Lower lobe of right lung (tissue), 2 donors: ENCODE results near the gene HHLA2. TPM values are rescaled to one million over a fixed set of nuclear protein-coding genes. Genes with fewer than 3 reads are reported as not detected.

Experiments used
- ATAC-seq, 2 donors: fragments of 200-7000 bp; cut with Tn5 transposase; one replicate each; pipeline ENCODE4 v1.9.1; 2020 to 2022; ENCODE audit warnings: mild to moderate bottlenecking in 2 of 2, moderate library complexity in 2 of 2
- DNase-seq: peaks from one replicate; pipeline ENCODE4 v3.0.0-alpha.2; 2020
- H3K27ac ChIP-seq: fragments of 200-600 bp; one replicate; pipeline ENCODE4 v1.8.0; 2022
- H3K27me3 ChIP-seq: fragments of 200-600 bp; one replicate; pipeline ENCODE4 v1.8.0; 2022; ENCODE audit warnings: low read depth
- H3K36me3 ChIP-seq: fragments of 200-600 bp; one replicate; pipeline ENCODE4 v1.8.0; 2022; ENCODE audit warnings: mild to moderate bottlenecking
- H3K4me1 ChIP-seq: fragments of 200-600 bp; one replicate; pipeline ENCODE4 v1.8.0; 2022
- H3K4me3 ChIP-seq: fragments of 200-600 bp; one replicate; pipeline ENCODE4 v1.8.0; 2022; ENCODE audit warnings: mild to moderate bottlenecking
- H3K9me3 ChIP-seq: fragments of 200-600 bp; one replicate; pipeline ENCODE4 v1.8.0; 2022
- CTCF ChIP-seq: fragments of 200-600 bp; IDR thresholded peaks from one replicate; pipeline ENCODE4 v1.8.0; 2022; ENCODE audit warnings: antibody characterized with exemption, mild to moderate bottlenecking
- intact Hi-C: fragments of 100-400 bp; cut with DNase I; formaldehyde crosslinking; loops from one replicate; pipeline ENCODE4 v1.11.0; 2022
- total RNA-seq: library from RNA; stranded (reverse); fragmentation: NEBNext Ultra II Directional; extraction: Animal tissue kit (Norgen Biotek cat#: 25700); gene quantifications from one replicate; pipeline ENCODE4 v1.2.1, GENCODE V29; 2021
- donor health status: DM: no; HTN: yes; CAD: no; lungs with severe emphysema.

HHLA2 gene
- total RNA-seq, 1 donor from 2014 or later, result 4.9 TPM

GRCh38 chr3:108301695-108302404, 5.5 kb downstream of the HHLA2 start:
- H3K4me3 ChIP-seq, result no peak overlapping the region
- H3K4me1 ChIP-seq, result no peaks in the 10 kb centered on the region
- intact Hi-C loops, result no loop called here
- no peak for ATAC-seq
- no peaks in the 10 kb centered on the region for H3K27me3 ChIP-seq
- no peak for TF ChIP-seq CTCF
- H3K36me3 ChIP-seq, result no peaks in the 10 kb centered on the region
- no peak overlapping the region for H3K27ac ChIP-seq
- H3K9me3 ChIP-seq, result no peaks in the 10 kb centered on the region
- DNase-seq, result no peak

GRCh38 chr3:108302570-108302969, 6.2 kb downstream of the HHLA2 start:
- DNase-seq, result no peak
- TF ChIP-seq CTCF, result no peak
- no peaks in the 10 kb centered on the region for H3K9me3 ChIP-seq
- no peaks in the 10 kb centered on the region for H3K4me1 ChIP-seq
- no peak overlapping the region for H3K4me3 ChIP-seq
- H3K27me3 ChIP-seq, result no peaks in the 10 kb centered on the region
- intact Hi-C loops, result no loop called here
- no peak for ATAC-seq
- H3K36me3 ChIP-seq, result no peaks in the 10 kb centered on the region
- H3K27ac ChIP-seq, result no peak overlapping the region

- ATAC-seq, result peak; percentile 82 to 88
- peak; percentile 56 for DNase-seq
- no peaks in the 10 kb centered on the region for H3K27me3 ChIP-seq
- intact Hi-C loops, result no loop called here
- no peaks in the 10 kb centered on the region for H3K4me1 ChIP-seq
- H3K36me3 ChIP-seq, result no peaks in the 10 kb centered on the region
- TF ChIP-seq CTCF, result no peak
- no peak overlapping the region for H3K4me3 ChIP-seq
- H3K27ac ChIP-seq, result no peak overlapping the region
- H3K9me3 ChIP-seq, result no peaks in the 10 kb centered on the region
Measured at GRCh38 chr3:108305484-108306172, 9.3 kb downstream of the HHLA2 start.

- Histone ChIP-seq H3K9me3 (no peaks in the 10 kb centered on the region), H3K4me1 (no peaks in the 10 kb centered on the region), H3K4me3 (no peak overlapping the region), H3K36me3 (no peaks in the 10 kb centered on the region), H3K27me3 (no peaks in the 10 kb centered on the region), H3K27ac (no peak overlapping the region)
- DNase-seq, result no peak
- ATAC-seq, result no peak
- TF ChIP-seq CTCF, result no peak
- intact Hi-C loops, result no loop called here
Measured at GRCh38 chr3:108311797-108312196, 15.4 kb downstream of the HHLA2 start.

- Histone ChIP-seq H3K4me1 (no peaks in the 10 kb centered on the region), H3K9me3 (no peaks in the 10 kb centered on the region), H3K27me3 (no peaks in the 10 kb centered on the region), H3K27ac (no peak overlapping the region), H3K36me3 (no peaks in the 10 kb centered on the region), H3K4me3 (no peak overlapping the region)
- no peak for DNase-seq
- TF ChIP-seq CTCF, result no peak
- intact Hi-C loops, result no loop called here
- no peak for ATAC-seq
Measured at GRCh38 chr3:108312656-108313055, 16.3 kb downstream of the HHLA2 start.
